Measurements from ENCODE around the gene BTAF1. TPM values are rescaled to one million over a fixed set of nuclear protein-coding genes. Genes with fewer than 3 reads are reported as not detected.

Gene BTAF1
- total and polyA plus RNA-seq, 9 donors, result 13.0 to 50.7 (median 38.9) TPM

DNA sequence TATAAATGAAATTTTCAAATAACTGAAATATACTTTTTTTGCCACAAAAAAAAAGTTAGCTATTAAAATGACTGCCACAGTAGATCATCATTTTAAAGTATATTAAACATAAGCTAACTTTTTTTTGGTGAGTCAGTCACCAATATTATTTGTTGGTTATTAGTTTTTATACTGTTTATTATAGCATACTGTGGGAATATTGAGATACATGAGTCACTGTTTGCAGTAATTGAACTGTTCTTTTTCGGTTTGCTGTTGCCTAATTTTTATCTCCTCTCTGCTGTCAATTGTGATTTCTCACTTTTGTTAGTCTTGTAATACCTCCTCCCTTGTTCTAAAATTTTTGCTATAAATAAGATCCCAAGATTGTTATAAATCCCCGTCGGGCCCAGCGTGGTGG lies 45.7 kb downstream of the BTAF1 start:
- no peak overlapping the region for H3K4me3 ChIP-seq
- no peaks in the 10 kb centered on the region for H3K9me3 ChIP-seq
- WGBS, 3 donors, result 93 to 94% (median 94%) methylated on average over 4 of the region's 4 CpGs
- DNase-seq, result no peak
- H3K27me3 ChIP-seq, result no peaks in the 10 kb centered on the region
- H3K36me3 ChIP-seq, result no peaks in the 10 kb centered on the region
- intact Hi-C loops (cut with DNase I), result loop anchor here in 1 of 4 donors (10.0 kb wide), 1 partner anchor 486 kb away; no protein-coding TSS in a partner anchor
- no peak for TF ChIP-seq POLR2A (IDR thresholded peaks at IDR 0.05)
- TF ChIP-seq, protein P1, sequence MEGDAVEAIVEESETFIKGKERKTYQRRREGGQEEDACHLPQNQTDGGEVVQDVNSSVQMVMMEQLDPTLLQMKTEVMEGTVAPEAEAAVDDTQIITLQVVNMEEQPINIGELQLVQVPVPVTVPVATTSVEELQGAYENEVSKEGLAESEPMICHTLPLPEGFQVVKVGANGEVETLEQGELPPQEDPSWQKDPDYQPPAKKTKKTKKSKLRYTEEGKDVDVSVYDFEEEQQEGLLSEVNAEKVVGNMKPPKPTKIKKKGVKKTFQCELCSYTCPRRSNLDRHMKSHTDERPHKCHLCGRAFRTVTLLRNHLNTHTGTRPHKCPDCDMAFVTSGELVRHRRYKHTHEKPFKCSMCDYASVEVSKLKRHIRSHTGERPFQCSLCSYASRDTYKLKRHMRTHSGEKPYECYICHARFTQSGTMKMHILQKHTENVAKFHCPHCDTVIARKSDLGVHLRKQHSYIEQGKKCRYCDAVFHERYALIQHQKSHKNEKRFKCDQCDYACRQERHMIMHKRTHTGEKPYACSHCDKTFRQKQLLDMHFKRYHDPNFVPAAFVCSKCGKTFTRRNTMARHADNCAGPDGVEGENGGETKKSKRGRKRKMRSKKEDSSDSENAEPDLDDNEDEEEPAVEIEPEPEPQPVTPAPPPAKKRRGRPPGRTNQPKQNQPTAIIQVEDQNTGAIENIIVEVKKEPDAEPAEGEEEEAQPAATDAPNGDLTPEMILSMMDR (IDR thresholded peaks at IDR 0.05), result no peak
- TF ChIP-seq EP300 (IDR thresholded peaks at IDR 0.05), result no peak
- no peak overlapping the region for H3K27ac ChIP-seq
- no peaks in the 10 kb centered on the region for H3K4me1 ChIP-seq (ENCODE audit: insufficient read depth)

DNA sequence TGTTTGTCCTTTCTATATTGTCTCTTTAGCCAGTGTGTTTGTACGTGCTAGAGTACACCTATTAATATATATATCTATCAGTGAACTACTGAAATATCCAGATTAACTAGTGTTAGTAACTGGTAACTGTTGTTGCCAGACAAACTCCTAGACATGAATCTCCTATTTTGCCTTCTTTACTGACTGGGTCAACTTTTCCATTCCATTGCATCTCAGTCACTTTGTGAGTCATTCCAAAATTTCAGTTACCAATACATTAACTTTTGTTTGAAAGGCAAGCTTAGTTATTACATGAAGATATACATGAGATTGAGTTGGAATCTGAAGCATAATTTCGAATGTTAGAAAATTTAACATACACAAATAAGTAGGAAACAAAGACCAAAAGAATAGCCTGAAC lies 51.4 kb downstream of the BTAF1 start:
- Histone ChIP-seq H3K4me3 (no peak overlapping the region), H3K27ac (no peak overlapping the region), H3K9me3 (no peaks in the 10 kb centered on the region), H3K27me3 (no peaks in the 10 kb centered on the region), H3K4me1 (ENCODE audit: insufficient read depth) (no peaks in the 10 kb centered on the region), H3K36me3 (no peaks in the 10 kb centered on the region)
- 92 to 94% (median 92%) methylated on average over 2 of the region's 2 CpGs for WGBS, 3 donors
- DNase-seq, result no peak
- no peak for TF ChIP-seq POLR2A (IDR thresholded peaks at IDR 0.05)
- TF ChIP-seq, protein P1 (IDR thresholded peaks at IDR 0.05), result no peak
- intact Hi-C loops (cut with DNase I), result no loop called here

DNA sequence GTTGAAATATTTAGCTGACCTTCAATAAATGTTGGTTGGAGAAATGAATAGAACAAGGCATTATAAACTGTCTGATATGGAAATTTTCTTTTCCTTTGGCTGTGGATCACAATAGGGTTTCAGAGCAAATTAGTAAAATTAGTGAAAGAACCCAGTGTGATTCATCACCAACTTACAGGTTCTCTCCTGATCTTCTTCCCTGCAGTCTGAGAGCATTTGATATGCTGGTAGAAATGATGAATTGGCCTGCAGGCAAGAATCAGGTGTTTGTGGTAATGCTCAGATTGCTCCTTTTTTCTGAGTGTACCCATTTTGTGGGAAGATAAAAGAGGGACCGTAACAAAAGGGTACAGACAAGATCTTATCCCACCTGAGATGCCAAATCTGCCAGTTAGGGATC lies 51.9 kb downstream of the BTAF1 start:
- Histone ChIP-seq H3K4me3 (no peak overlapping the region), H3K36me3 (no peaks in the 10 kb centered on the region), H3K4me1 (ENCODE audit: insufficient read depth) (no peaks in the 10 kb centered on the region), H3K27ac (no peak overlapping the region), H3K27me3 (no peaks in the 10 kb centered on the region), H3K9me3 (no peaks in the 10 kb centered on the region)
- WGBS, 3 donors, result 97 to 100% (median 98%) methylated on average over 1 of the region's 1 CpG
- TF ChIP-seq, protein P1 (IDR thresholded peaks at IDR 0.05), result no peak
- no peak for TF ChIP-seq EP300 (IDR thresholded peaks at IDR 0.05)
- no peak for TF ChIP-seq POLR2A (IDR thresholded peaks at IDR 0.05)
- intact Hi-C loops (cut with DNase I), result no loop called here
- DNase-seq, result no peak

DNA sequence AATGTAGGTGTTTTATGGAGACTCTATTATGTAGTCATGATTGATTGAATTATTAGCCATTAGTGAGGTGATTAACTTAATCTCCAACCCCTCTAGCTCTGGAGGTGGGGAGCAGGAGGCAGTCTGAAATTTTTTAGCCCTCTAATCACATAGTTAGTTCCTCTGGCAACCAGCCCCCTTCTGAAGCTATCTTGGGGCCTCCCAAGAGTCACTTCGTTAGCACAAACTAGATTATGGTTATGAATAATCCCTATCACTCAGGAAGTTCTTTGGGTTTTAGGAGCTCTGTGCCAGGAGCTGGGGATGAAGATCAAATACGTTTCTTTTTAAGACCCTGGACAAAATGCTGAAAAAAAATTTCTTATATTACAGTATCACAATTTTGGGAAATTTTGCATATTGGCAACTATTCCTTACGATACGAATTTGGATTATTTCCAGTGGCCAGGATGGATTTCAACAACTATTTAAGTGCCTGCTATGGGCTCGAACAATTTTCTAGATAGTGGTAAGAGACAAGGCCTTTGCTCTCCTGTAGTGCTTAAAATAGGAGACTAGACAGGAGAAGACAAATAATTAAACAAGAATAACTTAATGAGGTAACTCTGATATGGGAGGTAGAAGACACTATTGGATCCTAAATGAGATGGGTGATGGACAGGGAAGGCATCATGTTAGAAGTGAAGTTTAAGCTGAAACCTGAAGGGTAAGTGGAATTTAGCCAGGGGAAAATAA lies 52.9 kb downstream of the BTAF1 start:
- Histone ChIP-seq H3K27me3 (no peaks in the 10 kb centered on the region), H3K36me3 (no peaks in the 10 kb centered on the region), H3K4me1 (ENCODE audit: insufficient read depth) (no peaks in the 10 kb centered on the region), H3K4me3 (no peak overlapping the region), H3K27ac (no peak overlapping the region), H3K9me3 (no peaks in the 10 kb centered on the region)
- TF ChIP-seq, protein P1 (IDR thresholded peaks at IDR 0.05), result no peak
- TF ChIP-seq EP300 (IDR thresholded peaks at IDR 0.05) (no peak), POLR2A (IDR thresholded peaks at IDR 0.05) (no peak)
- DNase-seq, result no peak
- 58 to 70% (median 66%) methylated on average over 5 of the region's 5 CpGs for WGBS, 3 donors
- intact Hi-C loops (cut with DNase I), result no loop called here
